Upper lobe of left lung (tissue), 6 donors: ENCODE results near the gene GUCY1A1. TPM values are rescaled to one million over a fixed set of nuclear protein-coding genes. Genes with fewer than 3 reads are reported as not detected.

ENCODE experiments used
- ATAC-seq, 2 donors: fragments of 200-7000 bp; cut with Tn5 transposase; one replicate each; pipeline ENCODE4 v1.9.1; 2022; ENCODE audit warnings: mild to moderate bottlenecking in 2 of 2, moderate library complexity in 2 of 2; ENCODE audit not compliant: low FRiP score in 2 of 2
- DNase-seq, 2 donors: peaks; one replicate each; pipeline ENCODE4 v3.0.0-alpha.2; 2019 to 2020
- H3K27ac ChIP-seq, 4 donors: fragments of 200-600 bp; sonication (generic); one replicate each; pipeline ENCODE4 v1.5.1; 2016 to 2019
- H3K27me3 ChIP-seq, 4 donors: fragments of 200-600 bp; sonication (generic); one replicate each; pipeline ENCODE4 v1.5.1; 2017 to 2019
- H3K36me3 ChIP-seq, 4 donors: fragments of 200-600 bp; sonication (generic); one replicate each; pipeline ENCODE4 v1.5.1; 2016 to 2019
- H3K4me1 ChIP-seq, 4 donors: fragments of 200-600 bp; sonication (generic); one replicate each; pipeline ENCODE4 v1.5.1; 2018 to 2019
- H3K4me3 ChIP-seq, 4 donors: fragments of 200-600 bp; sonication (generic); one replicate each; pipeline ENCODE4 v1.5.1; 2017 to 2019; ENCODE audit warnings: mild to moderate bottlenecking in 2 of 4, moderate library complexity in 1 of 4
- H3K9me3 ChIP-seq, 4 donors: fragments of 200-600 bp; sonication (generic); one replicate each; pipeline ENCODE4 v1.5.1; 2018 to 2019
- EP300 ChIP-seq, 4 donors: sonication (generic); formaldehyde crosslinking; IDR thresholded peaks; one replicate each; pipeline ENCODE4 v1.5.1; 2017; ENCODE audit warnings: antibody characterized with exemption in 4 of 4, control low read depth in 2 of 4
- POLR2A ChIP-seq, 4 donors: fragments of 450-650 bp; IDR thresholded peaks; one replicate each; pipeline ENCODE4 v1.5.1; 2016 to 2017; ENCODE audit warnings: antibody characterized with exemption in 4 of 4, mild to moderate bottlenecking in 2 of 4
- POLR2AphosphoS5 ChIP-seq, 2 donors: sonication (generic); formaldehyde crosslinking; IDR thresholded peaks; one replicate each; pipeline ENCODE4 v1.5.1; 2017; ENCODE audit warnings: antibody characterized with exemption in 2 of 2
- WGBS, 2 donors: methylation state at CpG; one replicate each; pipeline ENCODE4 v1.1.5; 2017 to 2018; 5-methylcytosine and 5-hydroxymethylcytosine counted together
- total RNA-seq, 6 donors: library from RNA; depleted of rRNA in 4 of 6; stranded (reverse); fragments of >200 nt in 4 of 6; gene quantifications; one replicate each; pipeline versions ENCODE4 v1.1.0 to v1.2.1, GENCODE V29; 2016 to 2021
- TF ChIP-seq, protein P1 (sequence below), 6 experiments: fragments of 450-650 bp in 4 of 6; fragments of 200-600 bp in 2 of 6; sonication (generic) in 2 of 6; IDR thresholded peaks; one replicate each; pipeline ENCODE4 v1.5.1; 2016 to 2019; ENCODE audit warnings: antibody characterized with exemption in 6 of 6
- donor health status: DM: no; HTN: no; CAD: no; lungs with moderate emphysema.
- donor health status: DM: no; HTN: yes; CAD: no; lungs with severe emphysema.

Gene GUCY1A1
- total RNA-seq: 10 to 100 TPM; 19.0 to 67.1 (median 44.2) TPM

GRCh38 chr4:155666344-155667221 lies at the start of gene GUCY1A1:
TSS of gene GUCY1A1 (plus strand) at chr4:155666848. CDS start at chr4:155696868, 30,020 bp downstream.
- 4 to 7% methylated on average over 22 to 25 of the region's 25 CpGs for WGBS, 2 donors
- DNase-seq: peak in 1 of 2 donors; percentile 30
- TF ChIP-seq POLR2AphosphoS5 (IDR thresholded peaks at IDR 0.05): peak in 1 of 2 donors; percentile 6
- TF ChIP-seq POLR2A (IDR thresholded peaks at IDR 0.05): no peak
- TF ChIP-seq EP300 (IDR thresholded peaks at IDR 0.05): no peak
- TF ChIP-seq, protein P1, sequence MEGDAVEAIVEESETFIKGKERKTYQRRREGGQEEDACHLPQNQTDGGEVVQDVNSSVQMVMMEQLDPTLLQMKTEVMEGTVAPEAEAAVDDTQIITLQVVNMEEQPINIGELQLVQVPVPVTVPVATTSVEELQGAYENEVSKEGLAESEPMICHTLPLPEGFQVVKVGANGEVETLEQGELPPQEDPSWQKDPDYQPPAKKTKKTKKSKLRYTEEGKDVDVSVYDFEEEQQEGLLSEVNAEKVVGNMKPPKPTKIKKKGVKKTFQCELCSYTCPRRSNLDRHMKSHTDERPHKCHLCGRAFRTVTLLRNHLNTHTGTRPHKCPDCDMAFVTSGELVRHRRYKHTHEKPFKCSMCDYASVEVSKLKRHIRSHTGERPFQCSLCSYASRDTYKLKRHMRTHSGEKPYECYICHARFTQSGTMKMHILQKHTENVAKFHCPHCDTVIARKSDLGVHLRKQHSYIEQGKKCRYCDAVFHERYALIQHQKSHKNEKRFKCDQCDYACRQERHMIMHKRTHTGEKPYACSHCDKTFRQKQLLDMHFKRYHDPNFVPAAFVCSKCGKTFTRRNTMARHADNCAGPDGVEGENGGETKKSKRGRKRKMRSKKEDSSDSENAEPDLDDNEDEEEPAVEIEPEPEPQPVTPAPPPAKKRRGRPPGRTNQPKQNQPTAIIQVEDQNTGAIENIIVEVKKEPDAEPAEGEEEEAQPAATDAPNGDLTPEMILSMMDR (IDR thresholded peaks at IDR 0.05): peak in 1 of 6 experiments; percentile 5
- peak; percentile 44 to 61 for ATAC-seq
- Histone ChIP-seq H3K27ac (peak within 1 kb of the TSS; percentile 85 to 91 (median 87)), H3K4me1 (peaks cover 0 to 19% (median 5%) of the 10 kb centered on the region in 4 donors), H3K9me3 (no peaks in the 10 kb centered on the region), H3K36me3 (no peaks in the 10 kb centered on the region), H3K27me3 (no peaks in the 10 kb centered on the region), H3K4me3 (peak within 1 kb of the TSS; percentile 39 to 74 (median 66))

- 49% methylated on average over 3 of the region's 3 CpGs for WGBS, 2 donors
- Histone ChIP-seq H3K4me3 (no peak overlapping the region), H3K36me3 (no peaks in the 10 kb centered on the region), H3K27me3 (no peaks in the 10 kb centered on the region), H3K27ac (no peak overlapping the region), H3K4me1 (no peaks in the 10 kb centered on the region), H3K9me3 (no peaks in the 10 kb centered on the region)
- ATAC-seq: no peak
- TF ChIP-seq POLR2AphosphoS5 (IDR thresholded peaks at IDR 0.05): no peak
- TF ChIP-seq EP300 (IDR thresholded peaks at IDR 0.05): no peak
- TF ChIP-seq POLR2A (IDR thresholded peaks at IDR 0.05): no peak
- TF ChIP-seq, protein P1 (IDR thresholded peaks at IDR 0.05): no peak
- no peak for DNase-seq
These were observed 49.4 kb upstream of the GUCY1A1 start for GRCh38 chr4:155617296-155617695.

- DNase-seq: no peak
- Histone ChIP-seq H3K27me3 (no peaks in the 10 kb centered on the region), H3K4me3 (no peak overlapping the region), H3K4me1 (no peaks in the 10 kb centered on the region), H3K9me3 (no peaks in the 10 kb centered on the region), H3K36me3 (no peaks in the 10 kb centered on the region), H3K27ac (no peak overlapping the region)
- 75 to 85% methylated on average over 8 of the region's 8 CpGs for WGBS, 2 donors
- no peak for ATAC-seq
- TF ChIP-seq POLR2AphosphoS5 (IDR thresholded peaks at IDR 0.05) (no peak), POLR2A (IDR thresholded peaks at IDR 0.05) (no peak), EP300 (IDR thresholded peaks at IDR 0.05) (no peak)
- TF ChIP-seq, protein P1 (IDR thresholded peaks at IDR 0.05): no peak
These were observed 48.3 kb upstream of the GUCY1A1 start for GRCh38 chr4:155618183-155618838.

DNA sequence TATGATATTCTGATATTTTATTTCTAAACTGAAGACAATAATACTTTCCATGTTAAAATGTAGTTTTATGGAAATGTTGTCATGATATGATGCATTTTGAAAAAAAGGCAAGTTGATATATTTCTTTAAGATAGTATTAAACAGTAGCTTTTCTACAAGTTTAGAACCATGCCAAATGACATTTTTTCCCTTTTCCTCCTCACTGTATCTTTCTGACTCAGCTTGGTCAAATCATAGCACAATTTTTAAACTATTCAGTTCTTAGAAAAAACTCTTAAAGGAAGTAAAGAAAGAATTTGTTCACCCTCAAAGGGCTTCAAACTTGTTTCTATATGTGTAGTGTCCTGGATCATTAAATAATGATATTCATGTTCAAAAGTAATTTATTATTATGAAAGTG lies 46.0 kb upstream of the GUCY1A1 start:
- no peak for DNase-seq
- no peak for ATAC-seq

More for the DNA sequence above, 46.0 kb upstream of the GUCY1A1 start:
- TF ChIP-seq EP300 (IDR thresholded peaks at IDR 0.05) (no peak), POLR2AphosphoS5 (IDR thresholded peaks at IDR 0.05) (no peak), POLR2A (IDR thresholded peaks at IDR 0.05) (no peak)
- TF ChIP-seq, protein P1 (IDR thresholded peaks at IDR 0.05): no peak
- Histone ChIP-seq H3K4me3 (no peak overlapping the region), H3K4me1 (no peaks in the 10 kb centered on the region), H3K27ac (no peak overlapping the region), H3K27me3 (no peaks in the 10 kb centered on the region), H3K9me3 (no peaks in the 10 kb centered on the region), H3K36me3 (no peaks in the 10 kb centered on the region)
